HG02623 (cell line): ENCODE results near the gene EFS.
"Not testable (repeated sequence)": the region's sequence is repeated elsewhere in the genome, so short reads cannot be mapped to it uniquely, and the experiment has no call there.

Source experiments
- ATAC-seq: cut with Tn5 transposase; IDR thresholded peaks from one replicate; pipeline ENCODE4 v1.9.1; 2021; ENCODE audit warnings: moderate library complexity; ENCODE audit not compliant: unreplicated experiment

Gene EFS

DNA sequence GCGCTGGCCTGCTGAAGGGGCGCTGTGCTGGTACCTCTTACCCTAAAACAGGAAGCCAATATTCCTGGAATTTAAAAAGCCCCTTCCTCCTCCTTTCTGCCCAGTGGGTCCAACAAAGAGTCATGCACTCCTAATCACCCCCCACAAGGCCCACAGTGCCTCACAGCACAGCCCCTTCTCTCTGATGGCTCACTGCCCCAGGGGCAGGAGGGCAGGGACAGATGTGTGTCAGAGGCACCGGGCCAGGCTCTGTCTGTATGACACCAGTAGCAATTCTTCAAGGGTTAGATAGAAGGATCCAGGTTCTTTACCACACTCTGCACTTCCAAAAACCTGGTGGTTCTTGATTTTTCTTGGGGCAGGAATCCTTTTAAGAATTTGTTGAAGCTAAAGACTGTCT lies 34.2 kb upstream of the EFS start:
- no peak for ATAC-seq

DNA sequence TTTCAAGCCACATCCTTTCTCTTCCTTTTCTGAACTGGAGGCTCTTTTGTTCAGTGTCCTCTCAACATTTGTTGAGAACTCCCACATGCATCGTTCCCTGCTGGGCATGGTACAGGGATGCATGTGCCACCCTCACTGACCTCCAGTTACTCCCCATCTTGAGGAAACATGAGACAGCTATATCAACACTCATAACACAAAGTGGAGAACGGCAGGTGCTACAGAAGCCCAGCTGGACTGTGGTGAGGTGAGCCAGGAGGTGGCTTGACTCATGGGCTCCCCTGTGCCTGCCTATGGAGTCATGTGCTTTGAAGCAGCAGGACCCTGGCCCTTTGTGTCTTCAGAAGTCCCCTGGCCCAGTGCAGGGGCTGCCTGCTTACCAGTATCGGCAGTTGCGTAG lies 33.4 kb upstream of the EFS start:
- no peak for ATAC-seq

DNA sequence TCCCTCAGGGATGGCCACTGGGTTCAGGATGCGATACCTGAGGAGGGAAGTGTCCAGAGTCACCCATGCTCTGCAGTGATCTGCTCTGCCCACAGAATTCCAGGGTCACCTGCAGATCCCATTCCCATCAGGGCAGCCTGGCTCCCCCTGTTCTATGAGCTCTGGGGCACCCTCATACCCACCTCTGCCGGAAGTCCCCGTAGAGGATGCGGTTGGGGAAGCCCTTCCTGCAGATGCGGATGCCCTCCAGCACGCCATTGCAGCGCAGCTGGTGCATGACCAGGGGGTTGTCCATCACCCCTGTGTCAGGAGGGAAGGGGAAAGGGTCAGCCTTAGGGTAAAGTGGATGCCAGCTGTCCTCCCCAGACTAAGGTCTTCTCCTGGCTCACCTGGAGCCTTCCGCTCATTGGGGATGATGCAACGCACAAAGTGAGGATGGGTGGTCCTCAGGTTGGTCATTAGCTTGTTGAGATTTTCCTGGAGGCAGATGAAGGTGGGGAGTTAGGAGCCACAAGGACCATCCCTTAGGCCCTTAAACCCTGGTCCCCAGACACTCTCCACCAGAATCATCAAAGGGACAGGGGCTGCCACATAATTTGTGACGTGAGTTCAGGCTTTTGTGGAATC lies 31.9 kb upstream of the EFS start:
- no peak for ATAC-seq

DNA sequence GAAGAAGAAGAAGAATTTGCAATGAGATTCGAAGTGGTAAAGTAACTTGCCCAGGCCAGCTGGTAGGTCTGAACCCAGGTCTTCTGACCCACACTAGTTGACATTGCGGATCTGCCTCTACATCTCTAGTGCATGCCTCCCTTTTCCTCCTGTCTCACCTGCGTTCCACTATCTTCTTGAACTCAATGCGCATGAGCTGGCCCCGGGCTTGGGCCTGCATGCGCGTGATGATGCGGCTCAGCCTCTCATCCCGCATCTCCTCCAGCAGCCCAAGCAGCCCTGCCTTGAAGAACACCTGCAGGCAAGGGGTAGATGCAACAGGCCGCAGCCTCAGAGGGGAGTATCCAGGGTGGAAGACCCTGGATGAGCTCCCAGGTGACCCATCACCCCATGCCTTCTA lies 31.2 kb upstream of the EFS start:
- no peak for ATAC-seq

DNA sequence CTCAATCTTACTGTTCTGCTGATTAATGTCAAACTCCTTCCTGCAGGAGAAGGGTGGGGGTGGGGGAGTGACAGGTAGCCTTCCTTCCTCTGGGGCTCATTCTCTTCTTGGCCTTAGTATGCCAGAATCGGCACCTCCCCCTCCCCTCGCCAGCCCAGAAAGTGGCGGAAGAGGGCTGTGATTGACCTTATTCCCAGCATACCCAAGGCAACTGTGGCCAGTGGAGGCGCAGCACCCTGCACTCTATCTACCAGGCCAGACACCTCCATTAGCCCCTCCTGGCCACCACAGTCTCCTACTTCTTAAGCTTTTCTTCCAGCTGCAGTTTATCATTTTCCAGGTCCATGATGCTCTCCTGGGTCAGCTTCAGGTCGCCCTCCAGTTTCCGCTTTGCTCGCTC lies 27.6 kb upstream of the EFS start:
- no peak for ATAC-seq

DNA sequence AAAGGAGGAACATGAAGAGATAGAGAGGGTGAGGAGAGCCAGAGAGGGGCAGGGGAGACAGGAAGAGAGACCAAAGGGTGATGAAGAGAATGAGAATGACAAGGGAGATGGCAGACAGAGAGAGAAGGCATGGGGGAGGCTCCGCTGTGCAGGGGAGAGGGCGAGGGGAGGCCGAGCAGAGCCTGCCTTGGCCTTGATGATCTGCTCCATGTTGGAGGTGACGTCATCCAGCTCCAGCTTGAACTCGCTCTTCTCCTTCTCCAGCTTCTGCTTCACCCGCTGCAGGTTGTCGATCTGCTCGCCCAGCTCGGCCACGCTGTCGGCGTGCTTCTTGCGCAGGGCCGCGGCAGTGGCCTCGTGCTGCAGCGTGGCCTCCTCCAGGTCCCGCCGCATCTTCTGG lies 24.9 kb upstream of the EFS start:
- not testable (repeated sequence) for ATAC-seq

DNA sequence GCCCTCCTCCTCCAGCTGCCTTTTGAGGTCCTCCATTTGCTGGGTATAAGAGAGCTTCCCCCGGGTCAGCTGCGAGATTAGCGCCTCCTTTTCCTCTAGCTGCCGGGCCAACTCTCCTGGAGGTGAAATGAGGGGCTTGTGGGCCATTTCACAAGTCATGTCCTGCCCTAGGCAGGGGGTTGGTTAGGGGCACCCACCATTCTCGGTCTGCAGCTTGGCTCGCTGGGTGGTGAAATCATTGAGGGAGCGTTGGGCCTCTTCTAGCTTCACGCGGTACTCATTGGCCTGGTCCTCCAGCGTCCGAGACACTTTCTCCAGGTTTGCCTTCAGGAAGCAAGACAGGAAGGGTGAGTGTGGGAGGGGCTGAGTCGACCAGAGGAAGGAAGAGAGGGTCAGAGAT lies 24.4 kb upstream of the EFS start:
- ATAC-seq: no peak

DNA sequence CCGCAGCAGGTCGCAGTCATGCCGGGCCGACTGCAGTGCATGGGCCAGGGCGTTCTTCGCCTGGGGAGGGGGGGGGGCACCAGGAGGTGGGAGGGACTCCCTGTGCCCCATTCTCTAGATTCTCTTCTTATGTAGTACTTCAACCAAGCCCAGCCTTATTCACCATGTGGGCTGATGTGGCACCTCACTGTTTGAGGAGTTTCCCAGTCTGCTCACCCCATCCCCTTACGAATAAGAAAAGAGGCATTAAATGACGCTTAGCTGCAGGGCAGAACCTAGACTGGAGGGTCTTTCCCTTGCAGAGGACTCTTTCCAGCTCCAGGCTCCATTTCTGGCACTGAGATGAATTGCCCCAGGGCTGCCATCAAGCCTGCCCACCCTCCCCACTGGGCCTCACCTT lies 24.0 kb upstream of the EFS start:
- ATAC-seq: no peak

DNA sequence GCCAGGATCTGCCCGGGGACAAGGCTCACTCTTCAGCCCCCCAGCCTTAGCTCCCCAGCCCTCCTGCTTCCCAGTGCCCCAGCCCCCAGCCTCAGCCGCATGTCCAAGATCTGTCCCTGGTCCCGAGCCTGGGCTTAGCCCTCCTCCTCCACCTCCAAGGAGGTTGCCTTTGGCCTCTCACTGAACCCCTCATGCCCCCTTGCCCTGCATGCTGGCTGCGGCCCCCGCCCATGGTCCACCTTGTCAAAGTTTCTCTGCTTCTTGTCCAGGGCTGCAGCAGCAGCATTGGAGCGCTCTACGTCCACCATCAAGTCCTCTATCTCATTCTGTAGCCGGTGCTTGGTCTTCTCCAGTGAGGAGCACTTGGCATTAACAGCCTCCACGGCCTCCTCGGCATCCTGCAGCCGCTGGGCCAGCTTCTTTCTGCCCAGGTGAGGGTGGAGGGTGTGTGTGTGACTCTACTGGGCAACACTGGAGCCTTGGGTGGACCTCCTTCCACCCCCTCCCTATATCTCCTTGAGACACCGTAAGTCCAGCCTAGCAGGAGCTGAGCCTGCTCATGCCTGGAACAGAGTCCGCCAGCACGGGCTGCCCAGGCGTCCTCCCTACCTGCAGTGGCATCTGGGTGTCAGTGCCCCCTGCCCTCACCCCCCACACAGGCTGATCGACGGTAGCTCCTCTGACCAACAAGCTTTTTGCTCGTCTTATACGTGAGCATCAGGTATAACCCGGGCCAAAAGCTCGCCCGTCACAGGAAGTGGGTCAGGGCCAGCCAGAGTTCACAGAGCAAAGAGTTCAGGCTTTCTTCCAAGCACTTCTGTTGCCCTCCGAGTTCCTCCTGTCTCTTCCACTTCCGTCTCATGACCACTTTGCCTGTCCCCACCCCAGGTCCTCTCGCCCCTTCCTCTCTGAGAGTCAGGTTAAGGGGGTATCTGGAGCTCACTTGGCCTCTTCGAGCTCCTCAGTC lies 23.2 kb upstream of the EFS start:
- no peak for ATAC-seq

DNA sequence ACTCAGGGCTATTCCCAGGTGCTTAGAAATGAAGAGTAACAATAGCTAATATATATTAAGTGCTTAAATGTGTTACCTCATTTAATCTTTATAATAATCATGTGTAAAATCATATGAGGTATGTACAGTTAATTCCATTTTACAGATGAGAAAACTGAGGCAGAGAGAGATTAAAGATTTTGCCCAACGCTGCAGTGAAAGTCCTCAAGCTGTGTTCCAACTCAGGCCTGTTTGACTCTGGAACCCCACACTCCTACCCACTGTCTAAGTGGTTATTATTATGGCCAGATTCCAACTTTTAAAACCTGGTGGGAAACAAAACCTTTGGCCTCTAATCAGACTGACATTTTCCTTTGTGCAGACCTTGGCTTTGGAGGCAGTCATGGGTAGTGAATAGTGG lies 22.0 kb upstream of the EFS start:
- no peak for ATAC-seq

DNA sequence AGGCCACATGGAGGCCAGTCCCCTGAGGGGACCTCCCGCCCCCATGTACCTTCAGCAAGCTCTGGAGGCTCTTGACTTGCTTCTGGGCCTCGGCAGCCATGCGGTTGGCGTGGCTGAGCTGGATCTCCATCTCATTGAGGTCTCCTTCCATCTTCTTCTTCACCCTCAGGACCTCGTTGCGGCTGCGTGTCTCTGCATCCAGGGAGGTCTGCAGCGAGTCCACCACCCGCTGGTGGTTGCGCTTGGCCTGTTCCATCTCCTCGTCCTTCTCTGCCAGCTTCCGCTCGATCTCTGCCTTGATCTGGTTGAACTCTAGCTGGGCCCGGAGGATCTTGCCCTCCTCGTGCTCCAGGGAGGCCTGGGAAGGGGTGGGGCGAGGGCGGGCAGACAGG lies 21.3 kb upstream of the EFS start:
- ATAC-seq: not testable (repeated sequence)

DNA sequence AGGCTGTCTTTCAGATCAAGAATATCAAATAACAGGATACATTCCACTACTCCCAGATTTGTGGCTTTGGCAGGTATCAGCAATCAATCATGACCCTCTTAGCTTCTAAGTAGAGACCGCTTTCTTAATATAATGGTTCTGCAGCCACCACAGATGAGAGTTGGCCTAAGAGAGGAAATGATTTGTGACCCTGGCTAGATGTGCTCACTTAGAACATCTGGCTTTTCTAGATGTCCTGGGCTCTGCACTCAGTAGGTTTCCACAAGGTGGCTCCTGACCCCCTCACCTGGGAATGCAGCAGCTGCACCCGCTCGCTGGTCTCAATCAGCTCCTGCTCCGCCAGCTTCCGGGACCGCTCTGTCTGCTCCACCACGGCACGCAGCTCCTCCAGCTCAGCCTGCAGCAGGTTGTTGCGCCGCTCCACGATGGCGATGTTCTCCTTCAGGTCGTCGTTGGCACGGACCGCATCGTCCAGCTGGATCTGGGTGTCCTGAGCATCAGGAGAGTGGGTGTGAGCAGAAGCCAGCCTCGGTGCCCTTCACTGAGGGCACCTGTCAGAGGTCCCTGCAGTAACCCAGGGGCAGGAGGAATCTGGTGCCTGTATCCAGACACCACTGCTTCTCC lies 20.8 kb upstream of the EFS start:
- no peak for ATAC-seq

DNA sequence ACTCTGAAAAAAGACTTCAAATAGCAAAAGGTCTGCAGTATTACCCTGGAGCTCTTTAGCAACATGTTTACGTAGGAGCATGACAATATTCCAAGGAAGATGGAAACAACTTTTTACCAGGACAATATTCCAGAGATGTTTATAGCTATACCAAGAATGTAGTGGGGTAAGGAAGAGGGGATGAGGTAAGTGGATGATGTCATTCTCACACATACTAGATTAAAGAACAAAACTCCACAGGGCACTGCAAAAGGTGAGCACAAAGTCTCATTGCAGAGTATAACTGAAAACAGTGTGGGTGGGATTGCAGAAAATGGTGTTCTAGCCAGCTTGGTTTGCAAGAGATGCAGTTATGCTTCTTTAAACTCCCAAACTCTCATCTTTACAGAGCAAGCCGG lies 20.3 kb upstream of the EFS start:
- ATAC-seq: no peak

DNA sequence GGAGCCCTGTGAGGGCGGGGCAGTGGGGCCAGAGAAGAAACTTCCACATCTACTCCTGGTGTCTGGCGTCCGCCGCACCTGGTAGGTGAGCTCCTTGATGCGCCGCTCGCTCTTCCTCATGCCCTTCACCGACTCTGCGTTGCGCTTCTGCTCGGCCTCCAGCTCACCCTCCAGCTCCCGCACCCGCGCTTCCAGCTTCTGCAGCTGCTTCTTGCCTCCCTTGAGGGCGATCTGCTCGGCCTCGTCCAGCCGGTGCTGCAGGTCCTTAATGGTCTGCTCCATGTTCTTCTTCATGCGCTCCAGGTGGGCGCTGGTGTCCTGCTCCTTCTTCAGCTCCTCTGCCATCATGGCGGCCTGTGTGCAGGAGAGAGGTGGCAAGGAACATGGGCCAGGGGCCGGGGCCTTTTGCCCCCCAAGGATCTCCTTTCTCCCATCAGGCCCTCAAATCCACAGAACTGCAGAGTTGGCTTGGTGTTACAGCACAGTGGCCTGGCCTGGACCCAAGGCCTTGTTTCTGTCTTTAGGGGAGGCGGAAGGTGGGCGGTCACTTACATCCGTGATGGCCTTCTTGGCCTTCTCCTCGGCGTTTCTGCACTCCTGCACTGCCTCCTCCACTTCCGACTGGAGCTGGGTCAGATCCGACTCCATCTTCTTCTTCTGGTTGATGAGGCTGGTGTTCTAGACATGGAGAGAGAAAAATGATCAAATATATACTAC lies 19.6 kb upstream of the EFS start:
- no peak for ATAC-seq

DNA sequence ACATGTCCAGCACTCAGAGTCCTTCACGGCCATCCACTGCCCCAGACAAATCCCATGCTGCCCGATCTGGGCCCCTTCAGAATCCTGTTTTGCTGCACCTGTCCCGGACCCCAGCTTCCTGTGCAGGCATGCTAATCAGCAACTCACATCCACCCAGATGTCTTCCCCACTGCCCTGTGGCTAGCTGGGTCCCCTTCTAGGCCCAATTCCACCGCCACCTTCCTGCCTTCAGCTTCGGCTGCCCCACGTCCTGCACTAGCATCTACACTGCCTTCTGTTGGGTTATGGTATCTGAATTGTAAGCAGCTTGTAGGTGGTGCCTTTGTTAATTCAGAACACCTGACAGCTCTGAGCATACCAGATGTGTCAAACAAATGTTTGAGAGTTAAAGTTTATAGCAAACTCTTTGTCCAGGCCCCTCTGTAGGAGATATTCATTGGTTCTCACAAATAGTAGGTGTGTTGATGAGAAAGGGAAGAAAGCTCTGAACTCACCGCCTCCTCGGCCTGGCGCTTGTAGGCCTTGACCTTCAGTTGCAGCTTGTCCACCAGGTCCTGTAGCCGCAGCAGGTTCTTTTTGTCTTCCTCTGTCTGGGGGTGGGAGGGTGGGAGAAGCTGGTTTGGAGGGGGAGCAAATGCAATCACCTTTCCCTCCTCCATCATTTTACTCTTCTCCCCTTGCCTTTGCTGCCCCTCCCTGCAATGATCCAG lies 17.9 kb upstream of the EFS start:
- no peak for ATAC-seq

DNA sequence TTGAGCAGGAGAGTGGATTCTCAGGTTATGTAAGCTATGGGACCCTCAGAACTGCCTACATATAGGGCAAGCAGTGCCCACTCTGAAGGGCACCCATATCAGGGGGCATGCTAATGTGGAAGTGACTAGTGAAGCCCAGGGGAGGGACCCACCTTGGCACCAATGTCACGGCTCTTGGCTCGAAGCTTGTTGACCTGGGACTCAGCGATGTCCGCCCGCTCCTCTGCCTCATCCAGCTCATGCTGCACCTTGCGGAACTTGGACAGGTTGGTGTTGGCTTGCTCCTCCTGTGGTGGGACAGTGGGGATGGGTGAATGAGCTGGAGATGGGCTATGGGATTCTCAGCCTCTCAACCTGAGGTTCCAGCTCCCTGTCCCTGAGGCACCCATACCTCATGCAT lies 17.3 kb upstream of the EFS start:
- ATAC-seq: no peak

DNA sequence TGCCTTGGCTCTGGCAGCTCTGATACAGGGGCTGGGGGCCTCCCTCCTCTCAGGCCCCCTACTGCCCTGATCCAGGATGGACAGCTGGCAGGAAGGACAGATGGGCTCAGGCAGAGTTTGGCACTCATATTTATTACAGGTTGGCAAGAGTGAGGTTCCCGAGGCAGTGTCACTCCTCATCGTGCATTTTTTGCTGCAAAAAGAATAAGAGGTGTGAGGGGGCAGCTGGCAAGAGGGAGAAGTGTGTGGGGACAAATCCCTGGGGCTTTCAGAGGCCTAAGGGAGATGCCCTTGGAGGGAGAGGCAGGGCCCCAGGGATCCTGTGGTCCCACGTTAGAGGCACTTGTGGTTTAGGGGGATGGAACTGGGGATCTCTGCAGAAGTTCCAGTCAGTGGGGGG lies 16.9 kb upstream of the EFS start:
- no peak for ATAC-seq

DNA sequence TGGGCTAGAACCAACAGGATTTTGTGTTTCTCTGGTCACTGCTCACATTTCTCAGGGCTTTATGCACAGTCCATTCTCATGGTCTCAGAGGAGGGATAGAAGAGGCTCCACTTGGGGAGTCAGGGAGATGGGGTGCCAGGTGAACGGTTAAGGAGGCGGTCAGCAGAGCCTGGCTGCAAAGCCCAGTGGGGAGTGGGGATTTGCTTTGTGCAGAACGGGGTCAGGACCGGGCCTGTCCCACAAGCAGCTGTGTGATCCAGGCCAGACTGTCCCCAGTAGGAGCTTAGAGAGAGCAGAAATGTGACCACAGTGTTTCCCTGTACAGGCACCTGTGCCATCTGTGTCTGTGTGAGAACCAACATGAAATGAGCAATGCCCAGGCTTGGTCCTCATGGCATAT lies 16.0 kb upstream of the EFS start:
- no peak for ATAC-seq

DNA sequence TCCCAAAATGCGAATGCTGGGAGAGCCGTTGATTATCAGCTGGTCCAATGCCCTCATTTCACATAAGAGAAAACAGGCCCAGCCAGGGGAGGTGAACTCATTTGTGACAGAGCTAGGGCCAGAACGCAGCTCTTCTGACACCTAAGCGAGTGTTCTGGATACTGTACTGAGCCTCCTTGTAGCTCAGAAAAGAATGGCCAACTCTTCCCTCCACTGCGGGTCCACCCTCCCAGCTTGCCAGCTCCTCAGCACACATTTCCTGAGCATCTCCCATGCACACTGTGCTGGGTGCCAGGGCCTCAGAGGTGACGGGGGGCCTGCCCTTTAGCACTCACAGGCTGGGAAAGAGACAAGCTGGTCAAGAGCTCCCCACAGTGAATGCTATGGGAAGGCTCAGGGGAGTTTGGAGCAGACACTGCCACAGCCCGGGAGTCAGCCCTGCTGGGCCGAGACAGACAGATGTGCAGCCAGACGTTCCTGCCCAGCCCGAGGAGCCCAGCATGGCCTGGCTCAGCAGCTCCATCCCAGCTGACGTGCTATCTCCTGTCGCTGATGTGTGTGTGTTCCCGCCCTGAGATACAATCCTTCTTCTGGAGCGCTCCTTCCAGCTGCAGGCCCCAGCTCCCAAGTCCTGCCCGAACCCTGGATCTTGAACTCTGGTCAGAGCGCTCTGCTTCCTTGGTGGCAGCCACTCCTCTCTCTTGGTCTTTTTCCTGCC lies 15.4 kb upstream of the EFS start:
- ATAC-seq: no peak
